Renal cortex interstitium (tissue), 11 donors: ENCODE results near the gene CCDC171. TPM values are rescaled to one million over a fixed set of nuclear protein-coding genes. Genes with fewer than 3 reads are reported as not detected.

Experiments used
- DNase-seq, 11 donors: peaks; one replicate each; pipeline ENCODE4 v3.0.0-alpha.2; 2013; ENCODE audit warnings: low read depth in 9 of 11, low spot score in 4 of 11; ENCODE audit errors: extremely low read depth in 1 of 11
- polyA plus RNA-seq, 3 donors: library from polyadenylated mRNA; unstranded; fragments of 120-200 nt; gene quantifications; one replicate each; pipeline ENCODE4 v1.2.1, GENCODE V29; 2013; ENCODE audit not compliant: insufficient read length in 3 of 3

Gene CCDC171
- polyA plus RNA-seq, 3 donors, result 5.1 to 7.0 (median 6.0) TPM

GRCh38 chr9:15936306-15936921 lies 383.6 kb downstream of the CCDC171 start:
- peak; percentile 65 to 90 (median 72) for DNase-seq

DNA sequence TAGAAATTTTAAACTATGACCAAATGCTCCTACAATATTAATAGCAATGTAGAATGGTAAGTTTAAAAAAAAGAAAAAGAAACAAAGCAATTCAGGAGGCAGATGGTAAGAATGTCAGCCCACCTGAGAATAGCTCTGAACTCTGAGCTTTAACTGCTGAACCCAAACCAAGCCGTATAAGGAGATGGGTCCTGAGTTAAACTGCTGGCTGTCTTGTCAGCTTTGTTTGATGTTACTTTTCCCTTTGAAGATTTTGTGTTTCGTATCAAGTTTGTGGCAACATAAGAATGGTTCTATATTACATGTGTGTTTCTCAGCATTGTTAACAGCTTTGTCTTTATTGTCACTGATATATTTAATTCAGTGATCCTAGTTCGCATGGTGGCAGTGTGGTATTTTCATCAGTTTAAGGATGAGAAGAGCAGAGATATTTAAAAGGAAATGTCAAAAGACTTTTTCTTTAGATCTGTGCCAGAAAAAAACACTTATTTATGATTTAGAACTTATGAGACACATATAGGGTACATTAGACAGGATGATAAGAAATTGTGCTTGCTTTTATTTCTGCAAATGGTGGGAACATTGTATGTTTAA lies 390.1 kb downstream of the CCDC171 start:
- no peak for DNase-seq

DNA sequence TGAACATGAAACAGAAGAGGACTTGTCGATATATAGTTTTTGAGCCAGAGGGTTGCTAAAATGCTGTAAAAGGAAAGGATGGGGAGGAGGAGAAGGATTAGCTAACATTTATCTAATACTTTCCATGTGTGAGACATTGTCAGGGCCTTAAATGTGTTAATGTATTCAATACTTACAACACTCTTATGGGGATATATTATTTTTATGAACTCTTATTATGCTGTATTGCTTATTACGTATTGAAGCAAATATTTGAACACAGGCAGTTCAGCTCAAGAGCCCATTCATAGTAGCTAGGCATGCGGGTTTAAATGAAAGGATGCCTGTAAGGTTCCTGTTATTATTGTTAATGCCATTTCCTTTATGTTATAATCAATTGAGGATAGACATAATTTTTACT lies 391.5 kb downstream of the CCDC171 start:
- DNase-seq, result no peak

- DNase-seq, result no peak
Observed at GRCh38 chr9:15959663-15960062, 406.8 kb downstream of the CCDC171 start.

DNA sequence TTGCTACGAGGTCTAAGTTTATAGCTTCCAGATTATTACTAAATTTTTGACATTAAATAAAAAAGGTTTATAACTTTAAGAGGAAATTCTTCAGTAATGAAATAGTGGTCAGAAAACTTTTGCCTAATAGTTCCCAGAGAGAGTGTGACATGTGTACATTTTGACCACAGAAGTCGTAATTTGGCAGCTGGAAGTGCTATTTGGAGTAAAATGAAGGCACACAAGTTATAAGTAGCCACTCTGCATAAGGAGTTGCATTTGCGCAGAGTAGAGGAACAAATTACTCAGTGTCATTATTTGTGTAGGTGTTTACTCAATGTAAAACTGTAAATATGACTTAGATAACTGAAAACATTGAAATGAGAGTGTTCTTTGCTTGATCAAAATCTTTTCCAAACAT lies 408.4 kb downstream of the CCDC171 start:
- DNase-seq, result no peak

- DNase-seq, result no peak
Observed at GRCh38 chr9:15965246-15965745, 412.5 kb downstream of the CCDC171 start.

GRCh38 chr9:15966471-15966870 lies 413.6 kb downstream of the CCDC171 start:
- no peak for DNase-seq

DNA sequence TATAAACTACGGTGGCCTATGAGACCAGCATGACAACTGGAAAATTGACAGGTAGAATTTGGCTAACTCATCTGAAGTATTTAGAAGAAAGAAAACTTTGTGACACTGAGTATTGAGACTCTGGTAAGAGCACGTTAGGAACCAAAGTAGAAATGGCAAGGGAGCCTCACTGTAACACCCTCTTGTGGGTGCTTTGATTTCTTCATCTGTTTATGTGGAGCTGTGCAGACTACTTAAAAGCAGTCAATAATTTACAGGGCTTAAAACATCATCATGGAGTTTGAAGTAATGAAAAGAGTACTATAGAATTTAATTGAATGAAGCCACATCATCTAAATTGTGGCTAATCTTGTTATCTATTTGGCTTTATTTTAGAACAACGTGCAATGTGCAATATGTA lies 414.2 kb downstream of the CCDC171 start:
- no peak for DNase-seq

- no peak for DNase-seq
Observed at GRCh38 chr9:15972760-15973159, 419.9 kb downstream of the CCDC171 start.

DNA sequence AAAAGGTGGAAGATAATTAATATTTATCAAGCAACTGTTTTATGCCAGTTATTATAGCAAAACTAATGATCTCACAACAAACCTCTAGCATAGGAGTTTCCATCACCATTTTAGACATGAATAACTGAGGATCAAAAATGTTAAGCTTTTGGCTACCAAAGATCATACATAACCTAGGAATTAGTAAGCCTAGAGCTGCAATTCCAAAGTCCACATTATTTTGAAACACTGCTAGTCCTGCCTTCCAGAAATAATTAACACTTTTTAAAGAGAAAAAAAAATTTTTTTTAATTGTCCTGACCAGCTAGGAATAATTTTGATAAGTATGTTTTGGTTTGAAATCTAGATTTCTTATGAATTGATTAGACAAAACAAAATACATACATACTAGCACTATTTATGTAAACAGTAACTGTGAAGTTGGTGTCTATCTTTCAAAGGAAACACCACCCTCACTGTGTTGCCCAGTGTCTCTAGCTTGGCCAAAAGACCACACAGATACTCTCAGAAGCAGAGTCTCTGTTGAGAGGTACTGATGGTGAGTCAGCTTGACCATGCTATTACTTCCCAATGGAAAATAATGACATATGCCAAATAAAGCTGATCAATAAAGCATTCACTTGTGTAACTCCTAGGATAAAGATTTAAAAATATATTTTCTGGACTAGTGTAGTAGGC lies 422.4 kb downstream of the CCDC171 start:
- no peak for DNase-seq

GRCh38 chr9:15977438-15977837 lies 424.6 kb downstream of the CCDC171 start:
- DNase-seq, result peak in 5 of 11 donors; percentile 9 to 37 (median 27)

DNA sequence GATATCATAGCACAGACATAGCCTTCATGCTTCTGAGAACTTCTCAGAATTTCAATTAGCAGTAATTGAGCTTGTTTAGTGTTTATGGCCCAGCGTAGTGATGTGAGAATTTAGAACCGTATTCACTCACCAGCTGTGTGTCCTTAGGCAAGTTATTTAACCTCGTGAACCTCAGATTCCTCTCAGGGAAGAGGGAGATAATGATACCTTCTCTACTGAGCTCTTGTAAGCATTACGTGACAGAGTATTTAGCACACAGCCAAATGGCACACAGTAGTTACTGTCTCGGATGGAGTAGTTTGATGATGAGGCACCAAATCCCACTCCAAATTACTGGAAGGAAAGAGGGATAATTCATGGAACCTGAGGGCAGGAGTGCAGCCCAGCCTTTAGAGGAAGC lies 429.3 kb downstream of the CCDC171 start:
- peak in 2 of 11 donors; percentile 15 to 25 for DNase-seq

DNA sequence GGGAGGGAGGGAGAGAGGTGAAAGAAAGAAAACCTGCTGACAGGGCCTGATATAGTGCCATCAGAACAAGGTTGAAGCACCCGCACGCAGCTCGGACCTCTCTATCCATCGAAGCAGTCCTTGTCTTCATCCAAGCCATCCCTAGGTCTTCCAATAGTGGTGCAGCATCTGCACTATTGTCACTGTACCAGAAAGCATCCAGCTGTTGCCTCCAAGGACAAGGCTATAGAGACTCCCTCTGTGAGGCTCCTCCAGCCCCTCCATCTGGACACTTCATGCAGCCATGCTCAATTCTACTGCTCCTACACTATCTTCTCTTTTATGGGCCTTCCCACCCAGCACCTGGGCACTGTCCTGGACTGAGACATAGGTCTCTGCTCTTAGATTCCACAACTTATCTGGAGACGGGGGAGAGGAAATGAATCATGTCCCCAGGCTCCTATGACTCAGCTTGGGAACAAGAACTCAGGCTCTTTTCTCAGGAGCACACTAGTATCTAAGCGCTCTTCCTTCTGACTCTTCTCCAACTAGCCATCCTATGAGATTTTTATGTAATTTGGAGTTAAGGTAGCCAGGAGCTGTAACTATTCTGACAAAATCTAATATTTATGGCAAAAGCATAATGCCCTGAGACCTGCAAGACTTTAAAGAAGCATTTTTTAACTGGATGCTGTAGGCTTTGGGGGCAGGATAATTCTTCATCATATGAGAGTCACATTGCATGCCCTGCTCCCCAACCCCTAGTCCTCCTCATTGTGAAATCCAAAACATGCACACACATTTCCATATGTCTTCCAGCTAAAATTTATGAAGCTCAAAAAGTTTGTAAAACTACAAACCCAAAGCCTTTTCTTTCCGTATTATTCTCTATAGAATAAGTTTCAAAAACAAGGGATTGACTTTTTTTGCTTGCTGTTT lies 446.8 kb downstream of the CCDC171 start:
- peak in 4 of 11 donors; percentile 4 to 29 (median 10) for DNase-seq

DNA sequence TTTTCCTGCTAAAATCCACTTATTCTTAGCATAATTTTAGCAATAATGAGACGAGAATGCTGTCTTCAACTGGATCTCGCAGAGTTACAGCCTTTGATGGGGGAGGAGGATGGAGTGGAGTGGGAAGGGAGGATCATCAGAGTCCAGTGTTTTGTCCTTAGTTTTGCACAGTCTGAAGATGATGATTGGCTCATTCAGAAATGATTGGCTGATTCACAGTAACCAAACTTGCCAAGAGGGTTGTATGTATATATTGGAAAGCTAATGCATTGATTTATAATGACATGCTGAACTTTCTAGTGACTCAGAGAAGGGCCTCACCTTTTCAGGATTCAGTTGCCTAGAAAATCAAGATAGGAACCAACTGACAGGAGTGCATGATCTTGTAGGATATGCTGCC lies 448.0 kb downstream of the CCDC171 start:
- no peak for DNase-seq

DNA sequence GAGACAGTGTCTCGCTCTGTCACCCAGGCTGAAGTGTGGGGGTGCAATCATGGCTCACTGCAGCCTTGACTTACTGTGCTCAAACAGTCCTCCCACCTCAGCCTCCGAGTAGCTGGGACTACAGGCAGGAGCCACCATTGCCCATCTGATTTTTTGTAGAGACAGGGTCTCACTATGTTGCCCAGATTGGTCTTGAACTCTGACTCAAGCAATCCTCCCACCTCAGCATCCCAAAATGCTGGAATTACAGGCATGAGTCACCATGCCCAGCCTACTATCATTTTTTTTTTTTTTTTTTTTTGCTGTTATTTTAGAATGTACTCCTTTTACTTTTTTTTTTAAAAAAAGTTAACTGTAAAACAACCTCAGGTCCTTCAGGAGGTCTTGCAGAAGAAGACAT lies 449.0 kb downstream of the CCDC171 start:
- DNase-seq, result no peak

DNA sequence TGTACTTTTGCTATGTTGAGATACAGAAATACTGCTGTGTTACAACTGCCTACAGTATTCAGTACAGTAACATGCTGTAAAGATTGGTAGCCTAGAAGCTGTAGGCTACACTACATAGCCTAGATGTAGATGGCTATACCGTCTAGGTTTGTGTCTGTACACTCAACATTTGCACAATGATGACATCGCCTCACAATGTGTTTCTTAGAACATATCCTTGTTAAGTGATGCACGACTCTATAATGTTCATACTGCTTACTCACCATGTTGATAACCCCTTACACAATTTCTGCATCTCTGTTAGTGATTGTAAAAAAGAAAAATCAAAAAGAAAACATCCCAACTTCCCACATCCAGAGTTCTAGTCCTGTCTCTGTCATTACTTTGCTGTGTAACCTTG lies 450.0 kb downstream of the CCDC171 start:
- DNase-seq, result no peak

GRCh38 chr9:16003785-16004184 lies 450.9 kb downstream of the CCDC171 start:
- no peak for DNase-seq

GRCh38 chr9:16004613-16005012 lies 451.8 kb downstream of the CCDC171 start:
- no peak for DNase-seq

DNA sequence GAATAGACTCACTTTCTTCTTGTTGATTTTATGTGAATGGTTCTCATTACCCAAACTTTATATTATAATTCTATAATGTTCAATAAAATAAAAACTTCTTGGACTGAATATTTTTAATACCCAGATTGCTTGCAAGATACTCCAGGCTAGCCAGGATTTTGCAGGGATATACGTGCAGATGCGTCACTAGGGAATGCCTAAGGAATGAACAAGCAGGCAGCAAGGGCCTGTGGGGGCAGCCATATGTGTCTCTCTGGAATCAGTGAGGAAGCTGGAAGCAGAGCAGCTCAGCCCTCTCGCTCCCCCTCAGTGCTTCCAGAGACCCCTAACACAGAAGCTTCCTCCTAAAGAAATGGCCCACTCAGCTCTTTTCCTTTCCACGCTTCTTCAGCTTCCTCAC lies 457.4 kb downstream of the CCDC171 start:
- no peak for DNase-seq
